Non-pigmented ciliary epithelial cell (primary cell): ENCODE measurements around the gene HSD17B4.
"Not testable (repeated sequence)": the region's sequence is repeated elsewhere in the genome, so short reads cannot be mapped to it uniquely, and the experiment has no call there.

ENCODE experiments used
- DNase-seq: peaks from one replicate; pipeline ENCODE4 v3.0.0-alpha.2; 2010; ENCODE audit warnings: low read depth

HSD17B4 gene

GRCh38 chr5:119432674-119433237, 19.5 kb upstream of the HSD17B4 start:
- not testable (repeated sequence) for DNase-seq

- DNase-seq = no peak
These were observed 16.7 kb upstream of the HSD17B4 start for GRCh38 chr5:119435436-119436132.

- DNase-seq = not testable (repeated sequence)
These were observed 14.3 kb upstream of the HSD17B4 start for GRCh38 chr5:119437785-119438586.

- not testable (repeated sequence) for DNase-seq
These were observed 13.7 kb upstream of the HSD17B4 start for GRCh38 chr5:119438587-119438917.

GRCh38 chr5:119439140-119439631, 13.1 kb upstream of the HSD17B4 start:
- no peak for DNase-seq

GRCh38 chr5:119439632-119440031, 12.7 kb upstream of the HSD17B4 start:
- not testable (repeated sequence) for DNase-seq

GRCh38 chr5:119444643-119445042, 7.7 kb upstream of the HSD17B4 start:
- not testable (repeated sequence) for DNase-seq

GRCh38 chr5:119445544-119445943, 6.8 kb upstream of the HSD17B4 start:
- DNase-seq = no peak

GRCh38 chr5:119449882-119450281, 2.4 kb upstream of the HSD17B4 start:
- DNase-seq = no peak

GRCh38 chr5:119450627-119451026, 1.7 kb upstream of the HSD17B4 start:
- not testable (repeated sequence) for DNase-seq

- no peak for DNase-seq
These were observed 736 bp upstream of the HSD17B4 start for GRCh38 chr5:119451561-119451960.

- no peak for DNase-seq
These were observed 281 bp upstream of the HSD17B4 start for GRCh38 chr5:119452060-119452372.

GRCh38 chr5:119453040-119453373, 710 bp downstream of the HSD17B4 start:
- DNase-seq = no peak

GRCh38 chr5:119454171-119454570, 1.9 kb downstream of the HSD17B4 start:
- no peak for DNase-seq

GRCh38 chr5:119458911-119459632, 6.8 kb downstream of the HSD17B4 start:
- DNase-seq = no peak

- no peak for DNase-seq
These were observed 13.3 kb downstream of the HSD17B4 start for GRCh38 chr5:119465640-119466039.

GRCh38 chr5:119468286-119468685, 16.0 kb downstream of the HSD17B4 start:
- DNase-seq = no peak

- no peak for DNase-seq
These were observed 17.9 kb downstream of the HSD17B4 start for GRCh38 chr5:119470105-119470763.

GRCh38 chr5:119470851-119471451, 18.7 kb downstream of the HSD17B4 start:
- no peak for DNase-seq

- DNase-seq = no peak
These were observed 20.9 kb downstream of the HSD17B4 start for GRCh38 chr5:119473241-119473640.

GRCh38 chr5:119476341-119476740, 24.0 kb downstream of the HSD17B4 start:
- DNase-seq = no peak

GRCh38 chr5:119478781-119479180, 26.5 kb downstream of the HSD17B4 start:
- no peak for DNase-seq
